Cerebellar nuclear complex (tissue), 1 donor: ENCODE data around the gene FARSA.
"Not testable (repeated sequence)": the region's sequence is repeated elsewhere in the genome, so short reads cannot be mapped to it uniquely, and the experiment has no call there.

Experiments
- DNase-seq, 2 experiments: peaks; one replicate each; lab custom pipeline; 2025; lab: John Stamatoyannopoulos, UW

FARSA gene

DNA sequence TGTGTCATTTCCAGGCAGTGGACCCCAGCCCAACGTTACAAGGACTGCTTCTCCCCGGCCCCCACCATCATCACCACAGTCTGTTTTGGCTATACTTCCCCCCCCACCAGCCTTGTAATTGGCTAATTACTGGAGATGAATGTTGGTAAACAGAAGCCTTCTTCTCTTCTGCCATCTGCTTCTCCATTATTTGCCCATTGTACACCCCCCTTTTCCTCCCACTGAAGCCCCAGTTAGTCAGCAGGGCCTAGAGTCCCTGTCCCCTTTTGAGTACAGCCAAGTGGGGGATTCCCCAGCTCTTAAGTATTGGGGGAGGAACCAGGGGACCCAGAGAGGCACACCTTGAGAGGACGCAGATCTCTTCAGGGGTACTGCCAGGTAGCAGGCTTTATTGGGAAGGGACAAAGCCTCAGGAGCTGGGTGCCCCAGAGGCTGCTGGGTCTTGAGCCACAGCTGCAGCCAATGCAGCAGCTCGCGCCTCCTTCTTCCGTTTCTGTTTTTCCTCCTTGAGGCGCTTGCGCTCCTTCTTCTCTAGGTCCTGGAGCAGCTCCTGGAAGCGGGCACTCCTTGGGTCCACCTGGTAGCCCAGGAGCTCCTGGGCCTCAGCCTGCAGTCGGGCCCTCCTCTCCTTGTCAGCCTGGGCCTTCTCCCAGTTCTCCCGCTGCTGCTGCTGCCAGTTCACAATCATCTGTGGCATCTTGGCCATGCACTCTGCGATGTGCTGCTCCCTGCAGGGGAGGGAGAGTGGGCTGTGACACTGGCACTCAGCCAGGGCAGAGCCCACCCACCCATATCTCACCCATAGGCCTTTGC is 20.5 kb upstream of the FARSA start:
- no peak for DNase-seq

DNA sequence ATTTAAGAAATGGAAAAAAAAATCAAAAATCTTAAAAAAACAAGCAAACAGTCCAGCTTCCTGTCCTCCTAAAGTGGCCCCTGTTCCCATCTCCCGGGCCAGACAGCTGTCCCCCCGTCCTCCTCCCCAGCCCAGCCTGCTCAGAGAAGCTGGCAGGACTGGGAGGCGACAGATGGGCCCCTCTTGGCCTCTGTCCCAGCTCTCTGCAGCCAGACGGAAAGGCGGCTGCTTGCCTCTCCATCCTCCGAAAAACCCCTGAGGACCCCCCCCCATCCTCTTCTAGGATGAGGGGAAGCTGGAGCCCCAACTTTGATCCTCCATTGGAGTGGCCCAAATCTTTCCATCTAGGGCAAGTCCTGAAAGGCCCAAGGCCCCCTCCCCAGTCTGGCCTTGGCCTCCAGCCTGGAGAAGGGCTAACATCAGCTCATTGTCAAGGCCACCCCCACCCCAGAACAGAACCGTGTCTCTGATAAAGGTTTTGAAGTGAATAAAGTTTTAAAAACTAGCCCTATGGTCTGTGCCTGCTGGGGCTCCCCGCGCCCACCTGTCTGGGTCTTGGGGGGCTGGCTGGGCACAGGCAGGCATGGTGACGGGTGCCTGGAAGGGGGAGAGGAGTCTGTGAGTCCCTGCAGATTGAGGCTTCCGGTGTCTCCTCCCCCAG is 19.8 kb upstream of the FARSA start:
- DNase-seq: peak in 1 of 2 experiments; percentile 81

DNA sequence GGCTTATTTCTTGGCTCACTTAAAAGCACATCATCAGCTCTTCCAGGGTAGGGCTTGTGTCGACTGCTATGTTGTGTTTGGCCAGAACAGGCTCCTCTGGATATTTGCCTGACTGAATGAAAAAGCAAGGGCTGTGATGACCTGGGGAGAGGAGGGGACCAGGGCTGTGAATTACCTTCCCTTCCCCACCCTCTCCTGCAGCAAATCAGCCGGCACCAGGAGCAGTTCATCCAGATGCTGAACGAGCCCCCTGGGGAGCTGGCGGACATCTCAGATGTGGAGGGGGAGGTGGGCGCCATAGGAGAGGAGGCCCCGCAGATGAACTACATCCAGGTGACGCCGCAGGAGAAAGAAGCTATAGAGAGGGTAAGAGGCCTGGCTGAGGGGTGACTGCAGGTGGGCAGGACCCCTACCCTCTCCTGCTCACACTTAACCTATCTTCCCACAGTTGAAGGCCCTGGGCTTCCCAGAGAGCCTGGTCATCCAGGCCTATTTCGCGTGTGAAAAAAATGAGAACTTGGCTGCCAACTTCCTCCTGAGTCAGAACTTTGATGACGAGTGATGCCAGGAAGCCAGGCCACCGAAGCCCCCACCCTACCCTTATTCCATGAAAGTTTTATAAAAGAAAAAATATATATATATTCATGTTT is 19.1 kb upstream of the FARSA start:
- DNase-seq: no peak

DNA sequence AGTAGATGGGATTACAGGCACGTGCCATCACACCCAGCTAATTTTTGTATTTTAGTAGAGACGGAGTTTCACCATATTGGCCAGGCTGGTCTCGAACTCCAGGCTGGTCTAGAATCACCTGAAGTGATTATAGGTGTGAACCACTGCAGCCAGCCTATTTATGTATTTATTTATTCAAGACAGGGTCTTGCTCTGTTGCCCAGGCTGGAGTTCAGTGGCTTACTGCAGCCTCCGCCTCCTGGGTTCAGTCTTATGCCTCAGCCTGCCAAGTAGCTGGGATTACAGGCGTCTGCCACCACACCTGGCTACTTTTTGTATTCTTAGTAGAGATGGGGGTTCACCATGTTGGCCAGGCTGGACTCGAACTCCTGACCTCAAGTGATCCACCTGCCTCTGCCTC is 18.5 kb upstream of the FARSA start:
- DNase-seq: not testable (repeated sequence)

DNA sequence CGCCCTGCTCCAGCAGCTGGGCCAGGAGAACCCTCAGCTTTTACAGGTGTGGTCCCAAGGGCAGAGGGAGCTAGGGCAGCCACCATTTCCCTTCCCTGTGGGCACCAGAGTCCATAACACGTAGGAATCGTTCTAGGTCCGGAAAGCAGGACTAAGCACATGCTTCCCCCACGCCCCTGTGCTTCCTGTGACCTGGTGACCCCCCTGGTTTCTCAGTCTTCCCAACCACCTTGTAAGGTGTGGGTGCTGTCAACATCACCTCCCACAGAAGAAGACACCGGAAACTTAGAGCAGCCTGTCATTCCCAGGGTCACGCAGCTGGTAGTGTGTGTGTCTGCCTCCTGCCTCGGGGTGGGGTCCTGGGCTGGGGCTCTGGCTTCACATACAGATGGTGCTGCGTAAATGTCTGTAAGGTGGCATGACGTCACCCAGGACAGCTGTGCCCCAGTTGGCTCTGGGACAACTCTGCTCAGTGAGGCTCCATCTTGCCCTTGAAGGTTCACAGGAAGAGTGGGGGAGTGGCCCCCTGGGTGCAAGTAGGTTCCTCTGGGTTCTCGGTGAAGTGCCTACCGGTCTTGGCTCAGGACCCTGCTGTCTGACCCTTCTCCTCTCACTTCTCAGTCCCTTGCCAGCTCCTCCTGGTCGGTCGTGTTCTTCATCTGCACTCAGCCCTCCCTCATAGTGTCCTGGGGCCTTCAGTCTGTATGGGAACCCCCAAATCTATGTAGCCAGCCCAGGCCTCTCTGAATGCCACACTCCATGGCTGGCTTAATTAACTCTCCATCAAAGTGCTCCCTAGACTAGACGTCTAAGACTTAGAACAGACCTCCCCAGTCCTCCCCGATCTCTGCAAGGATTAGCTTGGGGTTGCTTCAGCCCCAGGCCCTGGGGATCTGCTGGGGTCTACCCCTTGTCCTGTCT is 16.1 kb upstream of the FARSA start:
- no peak for DNase-seq

DNA sequence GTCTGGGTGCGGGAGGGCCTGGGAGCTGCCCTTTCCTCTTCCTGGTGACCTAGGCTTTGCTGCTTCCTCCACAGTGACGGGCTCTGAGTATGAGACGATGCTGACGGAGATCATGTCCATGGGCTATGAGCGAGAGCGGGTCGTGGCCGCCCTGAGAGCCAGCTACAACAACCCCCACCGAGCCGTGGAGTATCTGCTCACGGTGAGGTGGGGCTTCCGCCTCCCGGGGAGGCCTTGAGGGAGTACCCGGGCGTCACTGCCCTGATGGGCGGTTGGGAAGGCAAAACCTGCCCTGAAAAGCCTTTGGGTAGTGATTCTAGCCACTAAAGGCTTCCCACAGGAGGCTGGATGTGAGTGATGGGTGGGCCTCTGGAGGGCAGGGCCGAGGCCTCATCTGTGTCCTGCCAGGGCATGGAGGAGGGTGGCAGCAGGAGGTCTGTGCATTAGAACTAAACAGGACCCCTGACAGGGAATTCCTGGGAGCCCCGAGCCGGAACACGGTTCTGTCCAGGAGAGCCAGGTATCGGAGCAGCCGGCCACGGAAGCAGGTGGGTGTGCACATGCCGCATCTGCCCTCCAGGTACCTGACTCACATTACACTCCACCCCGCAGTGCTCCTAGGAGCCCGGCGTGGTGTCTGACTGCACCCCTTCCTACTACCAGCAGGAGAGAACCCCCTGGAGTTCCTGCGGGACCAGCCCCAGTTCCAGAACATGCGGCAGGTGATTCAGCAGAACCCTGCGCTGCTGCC is 15.3 kb upstream of the FARSA start:
- DNase-seq: no peak

DNA sequence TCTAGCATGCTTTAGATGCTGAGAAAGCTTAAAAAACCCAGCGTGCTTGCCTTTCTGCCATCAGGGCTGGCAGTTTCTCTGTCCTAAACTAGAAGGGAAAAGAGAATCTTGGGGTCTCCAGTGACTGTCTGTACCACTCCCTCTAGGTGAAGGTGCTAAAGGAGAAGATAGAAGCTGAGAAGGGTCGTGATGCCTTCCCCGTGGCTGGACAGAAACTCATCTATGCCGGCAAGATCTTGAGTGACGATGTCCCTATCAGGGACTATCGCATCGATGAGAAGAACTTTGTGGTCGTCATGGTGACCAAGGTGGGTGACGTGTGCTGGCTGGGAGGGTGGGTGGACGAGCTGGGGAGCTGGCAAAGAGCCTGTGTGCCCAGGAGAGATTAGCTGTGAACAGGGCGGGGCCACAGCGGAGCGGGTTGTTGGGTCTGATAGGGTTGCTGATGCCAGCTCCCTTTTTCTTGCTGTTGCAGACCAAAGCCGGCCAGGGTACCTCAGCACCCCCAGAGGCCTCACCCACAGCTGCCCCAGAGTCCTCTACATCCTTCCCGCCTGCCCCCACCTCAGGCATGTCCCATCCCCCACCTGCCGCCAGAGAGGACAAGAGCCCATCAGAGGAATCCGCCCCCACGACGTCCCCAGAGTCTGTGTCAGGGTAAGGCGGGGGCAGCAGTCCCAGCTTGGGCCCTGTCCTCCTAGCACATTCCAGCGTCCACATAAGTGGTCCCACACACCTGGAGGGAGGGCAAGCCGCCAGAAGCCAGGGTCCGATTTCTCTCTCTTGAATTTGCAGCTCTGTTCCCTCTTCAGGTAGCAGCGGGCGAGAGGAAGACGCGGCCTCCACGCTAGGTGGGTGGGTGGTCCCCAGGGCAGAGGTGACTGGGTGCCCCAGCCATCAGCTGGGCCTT is 14.4 kb upstream of the FARSA start:
- DNase-seq: no peak

DNA sequence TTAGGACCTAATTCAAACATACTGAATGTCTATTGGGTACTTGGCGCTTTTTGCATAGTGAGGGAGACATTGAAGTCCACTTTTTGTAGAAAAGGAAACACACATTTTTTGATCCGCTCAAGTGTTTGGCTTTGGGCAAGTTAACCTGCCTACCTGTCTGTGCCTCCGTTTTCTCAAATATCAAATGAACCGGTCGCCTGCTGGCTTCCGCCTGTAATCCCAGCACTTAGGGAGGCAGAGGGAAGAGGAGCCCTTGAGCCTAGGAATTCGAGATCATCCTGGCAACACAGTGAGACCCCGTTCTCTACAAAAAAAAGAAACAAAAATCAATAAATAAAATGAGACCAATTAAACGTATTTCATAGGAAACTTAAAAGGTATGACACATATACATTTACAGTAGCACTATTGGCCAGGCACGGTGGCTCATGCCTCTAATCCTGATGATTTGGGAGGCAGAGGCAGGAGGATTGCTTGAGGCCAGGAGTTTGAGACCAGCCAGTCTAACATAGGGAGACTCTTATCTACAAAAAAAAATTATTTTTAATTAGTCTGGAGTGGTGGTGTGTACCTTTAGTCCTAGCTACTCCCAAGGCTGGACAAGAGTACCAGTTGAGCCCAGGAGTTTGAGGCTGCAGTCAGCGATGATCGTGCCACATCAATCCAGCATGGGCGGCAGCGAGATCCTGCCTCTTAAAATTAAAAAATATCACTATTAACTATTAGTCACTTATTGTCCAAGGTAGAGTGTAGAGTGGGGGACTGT is 13.4 kb upstream of the FARSA start:
- DNase-seq: no peak

DNA sequence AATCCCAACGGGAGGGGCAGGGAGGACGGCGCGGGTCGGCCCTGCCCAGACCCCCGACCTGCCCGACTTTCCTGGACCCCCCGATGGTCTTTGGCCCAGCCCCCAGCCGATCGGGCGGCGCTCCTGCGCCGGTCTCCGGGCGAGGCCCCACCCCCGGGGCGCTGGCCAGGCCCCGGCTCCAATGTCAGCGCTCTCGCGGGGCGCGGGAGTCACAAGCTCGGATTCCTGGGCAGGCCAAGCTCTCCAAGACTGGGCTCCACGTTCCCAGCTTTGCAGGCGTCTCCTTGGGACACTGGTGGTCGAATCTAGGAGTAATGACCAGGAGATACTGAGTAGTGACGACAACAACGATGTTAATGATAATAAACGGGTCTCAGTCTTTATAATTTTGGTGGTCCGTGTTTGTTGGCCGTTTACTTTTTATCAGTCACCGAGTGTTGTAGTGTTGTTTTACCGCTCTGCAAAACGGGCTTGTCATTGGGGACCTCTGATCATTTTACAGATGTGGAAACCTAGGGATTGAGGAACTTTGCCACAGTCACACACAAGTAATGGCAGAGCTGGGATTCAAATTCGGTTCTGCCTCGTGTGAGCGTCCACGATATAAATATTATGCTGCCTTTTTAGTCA is 12.7 kb upstream of the FARSA start:
- DNase-seq: no peak

DNA sequence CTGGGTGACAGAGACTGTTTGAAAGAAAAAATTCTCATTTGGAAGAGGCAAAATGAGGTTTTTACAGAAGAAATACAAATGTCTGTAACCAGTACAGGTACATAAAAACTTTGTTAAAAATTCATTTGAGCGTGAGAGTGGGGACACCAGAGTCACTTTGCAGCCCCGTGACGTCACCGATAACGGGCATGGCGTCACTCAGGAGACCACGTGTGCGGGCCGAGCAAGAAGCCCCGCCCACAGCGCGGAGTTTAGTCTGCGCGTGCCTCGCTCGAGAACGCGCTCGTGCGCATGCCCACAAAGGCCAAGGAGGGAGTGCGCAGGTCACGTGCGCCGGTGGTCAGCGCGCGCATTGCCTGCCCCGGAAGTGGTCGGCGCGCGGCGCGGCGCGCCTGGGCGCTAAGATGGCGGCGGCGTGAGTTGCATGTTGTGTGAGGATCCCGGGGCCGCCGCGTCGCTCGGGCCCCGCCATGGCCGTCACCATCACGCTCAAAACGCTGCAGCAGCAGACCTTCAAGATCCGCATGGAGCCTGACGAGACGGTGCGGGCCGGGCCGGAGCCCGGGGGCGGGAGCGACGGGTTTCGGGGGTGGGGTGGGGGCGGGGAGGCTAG is 12.1 kb upstream of the FARSA start, which contains the start of gene RAD23A:
Gene RAD23A (plus strand): TSS at position 384 of the 613 bp plus-strand sequence. CDS start 87 bp downstream, at position 471.
- peak in 1 of 2 experiments; percentile 62 for DNase-seq

DNA sequence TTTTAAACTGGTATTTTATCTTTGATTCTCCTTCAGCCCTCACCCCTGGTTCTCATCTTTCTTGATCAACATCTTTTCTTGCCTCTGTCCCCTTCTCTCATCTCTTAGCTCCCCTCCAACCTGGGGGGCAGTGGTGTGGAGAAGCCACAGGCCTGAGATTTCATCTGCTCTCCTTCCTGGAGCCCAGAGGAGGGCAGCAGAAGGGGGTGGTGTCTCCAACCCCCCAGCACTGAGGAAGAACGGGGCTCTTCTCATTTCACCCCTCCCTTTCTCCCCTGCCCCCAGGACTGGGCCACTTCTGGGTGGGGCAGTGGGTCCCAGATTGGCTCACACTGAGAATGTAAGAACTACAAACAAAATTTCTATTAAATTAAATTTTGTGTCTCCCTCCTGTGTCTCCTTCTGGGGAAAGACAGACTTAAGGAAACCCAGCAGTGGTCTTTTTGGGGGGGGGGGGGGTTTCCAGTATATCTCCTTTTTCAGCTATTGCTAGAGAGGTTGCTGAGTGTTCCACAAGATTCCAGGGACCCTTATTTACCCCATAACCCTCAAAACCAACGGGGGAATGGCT is 10.7 kb upstream of the FARSA start:
- no peak for DNase-seq

DNA sequence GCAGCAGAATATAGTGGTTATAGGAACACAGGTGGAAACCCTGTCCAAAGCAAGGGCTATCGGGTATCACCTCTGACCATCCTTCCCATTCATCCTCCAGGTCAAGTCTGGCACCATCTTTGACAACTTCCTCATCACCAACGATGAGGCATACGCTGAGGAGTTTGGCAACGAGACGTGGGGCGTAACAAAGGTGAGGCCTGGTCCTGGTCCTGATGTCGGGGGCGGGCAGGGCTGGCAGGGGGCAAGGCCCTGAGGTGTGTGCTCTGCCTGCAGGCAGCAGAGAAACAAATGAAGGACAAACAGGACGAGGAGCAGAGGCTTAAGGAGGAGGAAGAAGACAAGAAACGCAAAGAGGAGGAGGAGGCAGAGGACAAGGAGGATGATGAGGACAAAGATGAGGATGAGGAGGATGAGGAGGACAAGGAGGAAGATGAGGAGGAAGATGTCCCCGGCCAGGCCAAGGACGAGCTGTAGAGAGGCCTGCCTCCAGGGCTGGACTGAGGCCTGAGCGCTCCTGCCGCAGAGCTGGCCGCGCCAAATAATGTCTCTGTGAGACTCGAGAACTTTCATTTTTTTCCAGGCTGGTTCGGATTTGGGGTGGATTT is 10.0 kb upstream of the FARSA start:
- no peak for DNase-seq

DNA sequence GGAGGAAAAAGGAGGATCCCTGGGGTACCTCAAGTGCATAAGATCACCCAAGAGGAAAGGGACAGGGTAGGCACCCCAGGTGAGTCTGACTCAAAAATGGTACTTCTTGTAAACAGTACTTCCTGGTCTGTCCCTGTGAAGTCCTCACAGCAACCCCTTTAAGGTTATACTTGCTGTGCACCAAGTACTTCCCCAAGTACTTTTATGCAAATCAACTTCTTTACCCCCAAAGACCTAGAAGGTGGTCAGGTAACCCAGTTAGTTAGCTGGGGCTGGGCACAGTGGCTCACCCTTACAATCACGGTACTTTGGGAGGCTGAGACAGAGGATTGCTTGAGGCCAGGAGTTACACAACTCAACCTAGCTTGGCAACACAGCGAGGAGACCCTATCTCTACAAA is 7.4 kb upstream of the FARSA start:
- DNase-seq: no peak

DNA sequence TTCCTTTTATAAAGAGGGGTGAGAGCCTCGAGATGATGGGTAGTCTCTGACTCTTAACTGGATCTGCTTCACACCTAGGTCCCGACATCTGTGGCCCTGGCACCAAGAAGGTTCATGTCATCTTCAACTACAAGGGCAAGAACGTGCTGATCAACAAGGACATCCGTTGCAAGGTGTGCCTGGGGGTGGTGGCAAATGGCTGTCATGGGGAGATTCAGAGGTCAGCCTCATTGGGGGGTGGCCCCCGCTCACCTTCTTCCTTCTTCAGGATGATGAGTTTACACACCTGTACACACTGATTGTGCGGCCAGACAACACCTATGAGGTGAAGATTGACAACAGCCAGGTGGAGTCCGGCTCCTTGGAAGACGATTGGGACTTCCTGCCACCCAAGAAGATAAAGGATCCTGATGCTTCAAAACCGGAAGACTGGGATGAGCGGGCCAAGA is 6.5 kb upstream of the FARSA start:
- DNase-seq: no peak

DNA sequence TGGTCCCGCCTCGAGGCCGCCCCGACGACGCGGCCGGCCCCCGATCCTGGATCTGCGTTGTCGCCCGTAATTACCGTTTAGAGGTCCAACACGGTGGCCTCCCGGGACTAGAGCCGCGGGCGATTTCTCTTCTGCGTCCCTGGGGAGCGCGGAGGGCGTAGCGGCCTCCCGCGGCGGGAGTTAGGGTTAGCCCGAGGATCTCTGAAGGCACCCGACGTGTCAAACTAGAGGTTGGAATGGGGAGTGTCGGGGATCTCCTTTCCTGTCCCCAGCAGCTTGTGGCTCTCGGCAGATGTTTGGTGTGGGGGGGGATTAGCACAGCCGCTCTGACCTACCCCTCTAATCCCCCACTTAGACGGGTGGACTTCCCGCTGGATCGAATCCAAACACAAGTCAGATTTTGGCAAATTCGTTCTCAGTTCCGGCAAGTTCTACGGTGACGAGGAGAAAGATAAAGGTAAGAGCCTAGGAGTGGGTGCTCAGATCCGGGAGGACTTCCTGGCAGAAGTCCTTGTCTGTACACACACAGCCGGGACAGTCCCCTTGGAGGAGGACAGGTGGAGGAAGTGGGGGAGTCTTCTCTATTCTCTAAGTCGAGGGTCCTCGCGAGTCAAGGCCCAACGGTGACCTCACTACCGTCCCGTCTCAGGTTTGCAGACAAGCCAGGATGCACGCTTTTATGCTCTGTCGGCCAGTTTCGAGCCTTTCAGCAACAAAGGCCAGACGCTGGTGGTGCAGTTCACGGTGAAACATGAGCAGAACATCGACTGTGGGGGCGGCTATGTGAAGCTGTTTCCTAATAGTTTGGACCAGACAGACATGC is 5.5 kb upstream of the FARSA start:
- DNase-seq: no peak

DNA sequence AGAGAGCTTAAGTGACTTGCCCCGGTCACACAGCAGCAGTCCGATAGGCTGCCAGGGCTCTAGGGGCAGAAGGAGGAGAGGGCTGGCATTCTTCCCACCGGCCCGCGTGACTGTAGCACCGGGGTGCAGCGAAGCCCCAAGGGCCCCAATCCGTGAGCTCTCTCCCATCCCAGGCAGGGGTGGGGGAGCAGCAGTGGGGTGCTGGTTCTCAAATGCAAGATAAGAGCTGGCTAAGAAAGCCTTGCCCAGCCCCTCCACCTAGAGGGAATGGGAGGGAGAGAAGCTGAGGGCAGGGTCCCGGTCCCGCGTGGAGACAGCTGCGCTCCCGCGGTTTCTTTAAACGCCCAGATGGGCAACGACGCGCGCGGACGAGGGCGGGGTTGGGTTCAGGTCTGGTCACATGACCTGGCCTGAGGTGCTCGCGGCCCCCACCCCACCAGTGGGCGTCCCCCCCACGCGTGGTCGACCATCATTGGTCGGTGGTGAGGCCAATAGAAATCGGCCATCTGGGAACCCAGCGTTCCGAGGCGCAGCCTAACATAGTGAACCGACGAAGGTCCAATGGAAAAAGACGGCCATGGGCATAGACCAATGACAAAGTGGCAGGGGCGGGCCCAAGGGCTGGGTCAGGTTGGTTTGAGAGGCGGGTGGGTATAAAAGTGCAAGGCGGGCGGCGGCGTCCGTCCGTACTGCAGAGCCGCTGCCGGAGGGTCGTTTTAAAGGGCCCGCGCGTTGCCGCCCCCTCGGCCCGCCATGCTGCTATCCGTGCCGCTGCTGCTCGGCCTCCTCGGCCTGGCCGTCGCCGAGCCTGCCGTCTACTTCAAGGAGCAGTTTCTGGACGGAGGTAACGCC is 4.6 kb upstream of the FARSA start, which contains the start of gene CALR:
Gene CALR (plus strand): TSS at position 683 of the 852 bp plus-strand sequence. CDS start 71 bp downstream, at position 754.
- peak; percentile 98 for DNase-seq
